GM19463 (cell line): Measurements from ENCODE around the gene ENO2.

Experiments
- ATAC-seq: cut with Tn5 transposase; IDR thresholded peaks from one replicate; pipeline ENCODE4 v1.9.1; 2021; ENCODE audit warnings: mild to moderate bottlenecking, moderate library complexity; ENCODE audit not compliant: unreplicated experiment

The ENO2 gene

DNA sequence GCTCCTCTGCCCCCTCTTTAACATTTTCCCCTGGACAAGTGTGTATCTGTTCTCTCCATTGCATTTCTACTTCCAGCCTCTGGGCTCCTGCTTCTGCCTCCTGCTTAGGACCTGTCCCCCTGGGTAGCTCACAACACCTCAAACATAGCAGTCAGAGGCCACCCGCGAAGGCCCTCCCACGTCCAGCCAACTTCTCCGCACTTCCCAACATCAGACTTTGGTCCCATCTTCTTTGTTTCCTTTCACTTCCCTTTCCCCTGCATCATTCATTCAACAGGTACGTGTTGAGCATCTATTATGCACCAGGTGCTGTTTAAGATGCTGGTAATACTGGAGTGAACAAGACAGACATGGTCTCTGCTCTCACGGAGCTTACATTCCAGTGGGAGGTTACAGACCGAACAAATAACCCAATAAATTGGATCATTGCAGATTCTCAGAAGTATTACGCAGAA is 32.6 kb downstream of the ENO2 start:
- no peak for ATAC-seq

DNA sequence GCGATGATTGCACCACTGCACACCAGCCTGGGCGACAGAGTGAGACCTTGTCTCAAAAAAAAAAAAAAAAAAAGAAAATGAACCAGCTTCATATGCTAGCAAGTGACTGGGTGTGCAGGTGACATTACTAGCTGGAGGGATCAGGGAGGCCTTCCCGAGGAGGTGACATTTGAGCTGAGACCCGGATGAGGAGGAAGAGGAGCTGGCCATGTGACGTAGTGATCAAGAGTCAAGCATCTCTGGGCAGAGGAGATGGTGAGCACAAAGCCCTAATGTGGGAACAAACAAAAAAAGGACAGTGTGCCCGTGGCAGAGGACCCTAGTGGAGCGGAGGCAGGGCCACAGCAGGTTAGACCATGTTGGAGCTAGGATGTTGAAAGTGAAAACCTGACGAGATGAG is 33.2 kb downstream of the ENO2 start:
- no peak for ATAC-seq

- no peak for ATAC-seq
Observed at GRCh38 chr12:6948873-6949594, 34.7 kb downstream of the ENO2 start.

GRCh38 chr12:6950401-6950801 is 36.0 kb downstream of the ENO2 start:
- ATAC-seq = no peak

GRCh38 chr12:6950811-6951540 is 36.6 kb downstream of the ENO2 start, which contains the start of gene PTPN6:
TSS of gene PTPN6 (plus strand) at chr12:6951356. CDS start at chr12:6951513, 157 bp downstream.
- peak; percentile 31 for ATAC-seq

GRCh38 chr12:6951551-6952120 is 37.3 kb downstream of the ENO2 start:
- ATAC-seq = no peak

- no peak for ATAC-seq
Observed at GRCh38 chr12:6952121-6952862, 37.9 kb downstream of the ENO2 start.

DNA sequence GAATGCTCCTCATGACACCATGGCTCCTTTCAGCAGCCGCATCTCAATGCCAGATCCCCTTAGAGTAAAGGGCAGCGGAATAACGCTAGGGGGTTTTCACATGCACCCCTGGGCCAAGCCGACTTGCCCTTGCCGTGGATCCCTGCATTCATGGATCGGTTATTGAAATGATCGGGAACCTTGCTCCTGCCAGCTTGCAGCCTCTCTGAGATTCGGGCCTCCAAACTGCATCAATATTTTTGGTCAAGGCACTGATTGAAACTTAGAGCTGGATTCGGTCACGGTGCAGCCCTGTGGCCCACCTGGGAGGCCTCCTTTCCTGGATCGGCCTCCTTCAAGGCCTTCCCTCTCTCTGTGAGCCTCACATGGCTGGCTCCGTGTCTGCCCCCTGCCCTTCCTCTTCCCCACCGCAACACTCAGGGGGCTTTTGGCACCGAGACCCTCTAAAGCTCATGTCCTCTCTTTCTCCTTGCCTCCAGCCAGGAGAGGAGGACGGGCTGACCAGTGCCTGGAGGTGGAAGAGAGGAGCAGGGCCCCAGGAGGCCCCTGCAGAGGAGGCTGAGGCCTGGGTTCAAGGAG is 38.6 kb downstream of the ENO2 start:
- no peak for ATAC-seq

DNA sequence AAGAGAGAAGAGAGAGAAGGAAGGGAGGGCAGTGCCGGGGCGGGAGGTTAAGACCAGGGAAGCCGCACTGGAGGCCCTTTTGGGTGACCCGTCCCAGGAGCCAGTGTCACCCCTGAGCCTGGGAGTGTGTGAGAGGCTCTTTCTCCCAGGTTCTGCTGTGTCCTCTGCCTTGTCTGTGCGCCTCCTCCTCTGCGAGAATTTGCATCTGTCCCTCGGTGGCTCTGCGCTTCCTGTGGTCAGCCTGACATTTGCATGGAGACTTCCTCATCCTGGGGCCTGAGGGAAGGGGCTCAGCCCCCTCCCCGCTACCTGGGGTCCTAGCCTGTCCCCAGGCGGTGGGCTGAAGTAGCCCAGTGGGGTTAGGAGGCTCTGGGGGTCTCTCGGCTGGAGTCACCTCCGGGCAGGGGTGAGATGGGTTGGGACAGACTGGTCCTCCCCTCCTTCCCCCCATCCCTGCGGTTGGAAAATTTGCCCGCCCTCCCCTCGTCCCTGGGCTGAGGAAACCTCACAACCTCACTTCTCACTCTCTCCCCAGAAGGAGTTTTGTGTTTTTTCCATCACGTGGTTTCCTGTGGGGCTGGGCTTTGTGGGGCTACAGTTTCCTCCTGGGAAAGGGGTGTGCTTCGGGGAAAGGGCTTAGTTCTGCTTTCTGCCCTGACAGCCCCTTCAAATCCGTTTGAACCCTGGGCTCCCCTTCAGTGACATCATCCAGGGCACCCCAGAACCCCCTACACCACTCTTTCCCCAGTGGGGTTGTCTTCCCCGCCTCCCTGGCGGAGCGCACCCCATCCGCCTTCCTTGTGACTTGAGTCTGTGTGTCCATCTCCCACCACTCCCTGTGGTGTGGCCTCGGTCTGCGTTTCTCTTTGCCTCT is 39.3 kb downstream of the ENO2 start:
- ATAC-seq = peak; percentile 40

- no peak for ATAC-seq
Observed at GRCh38 chr12:6954316-6955107, 40.1 kb downstream of the ENO2 start.

DNA sequence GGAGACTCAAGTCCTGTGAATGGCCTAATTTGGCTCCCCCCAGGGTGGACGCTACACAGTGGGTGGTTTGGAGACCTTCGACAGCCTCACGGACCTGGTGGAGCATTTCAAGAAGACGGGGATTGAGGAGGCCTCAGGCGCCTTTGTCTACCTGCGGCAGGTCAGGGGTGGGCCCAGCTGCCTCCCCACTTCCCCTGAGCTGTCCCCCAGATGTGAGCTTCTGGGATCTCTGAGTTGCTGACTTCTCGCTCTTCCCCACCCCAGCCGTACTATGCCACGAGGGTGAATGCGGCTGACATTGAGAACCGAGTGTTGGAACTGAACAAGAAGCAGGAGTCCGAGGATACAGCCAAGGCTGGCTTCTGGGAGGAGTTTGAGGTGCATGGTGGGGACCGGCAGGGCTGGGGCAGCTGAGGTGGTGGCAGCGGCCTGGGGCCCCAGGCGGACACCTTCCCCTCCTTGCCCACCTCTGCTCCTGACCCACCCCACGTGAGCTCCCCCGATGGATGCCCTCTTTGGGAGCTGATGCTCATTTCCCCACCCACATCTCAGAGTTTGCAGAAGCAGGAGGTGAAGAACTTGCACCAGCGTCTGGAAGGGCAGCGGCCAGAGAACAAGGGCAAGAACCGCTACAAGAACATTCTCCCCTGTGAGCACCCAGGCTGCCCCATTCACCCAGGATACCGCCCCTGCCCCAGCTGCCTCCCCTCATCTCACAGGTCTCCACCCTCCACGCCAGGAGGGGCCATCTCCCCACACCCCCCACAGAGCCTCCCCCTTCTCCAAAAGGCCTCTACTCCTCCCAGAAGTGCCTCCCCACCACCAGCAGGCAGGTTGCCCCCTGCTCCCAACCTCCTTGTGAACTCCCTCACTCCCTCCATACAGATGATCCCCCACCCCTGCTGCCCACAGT is 41.0 kb downstream of the ENO2 start:
- ATAC-seq = no peak

- ATAC-seq = no peak
Observed at GRCh38 chr12:6956021-6956727, 41.8 kb downstream of the ENO2 start.

DNA sequence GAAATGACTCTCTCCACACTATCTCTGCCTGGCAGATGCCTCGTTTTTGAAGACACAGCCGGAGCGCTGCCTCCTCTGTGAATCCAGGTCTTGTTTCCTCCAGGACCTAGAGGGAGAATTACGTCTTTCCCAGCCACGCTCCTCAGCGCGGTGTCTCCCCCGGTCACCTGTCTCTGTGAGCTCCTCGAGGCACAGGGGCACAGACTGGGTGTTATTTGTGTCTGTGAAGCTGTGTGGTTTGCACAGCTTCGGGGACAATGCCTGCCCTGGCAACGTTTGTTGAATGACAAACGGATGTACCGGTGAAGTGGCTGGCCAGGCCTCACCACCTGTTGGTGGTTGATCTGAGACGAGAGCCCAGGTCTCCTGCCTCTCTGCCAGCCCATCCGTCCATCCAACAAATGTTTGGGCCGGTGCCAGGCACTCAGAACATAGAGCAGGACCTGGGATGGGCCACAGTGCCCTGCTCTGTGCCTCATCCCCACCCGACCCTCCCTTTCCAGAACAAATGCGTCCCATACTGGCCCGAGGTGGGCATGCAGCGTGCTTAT is 42.8 kb downstream of the ENO2 start:
- ATAC-seq = no peak

DNA sequence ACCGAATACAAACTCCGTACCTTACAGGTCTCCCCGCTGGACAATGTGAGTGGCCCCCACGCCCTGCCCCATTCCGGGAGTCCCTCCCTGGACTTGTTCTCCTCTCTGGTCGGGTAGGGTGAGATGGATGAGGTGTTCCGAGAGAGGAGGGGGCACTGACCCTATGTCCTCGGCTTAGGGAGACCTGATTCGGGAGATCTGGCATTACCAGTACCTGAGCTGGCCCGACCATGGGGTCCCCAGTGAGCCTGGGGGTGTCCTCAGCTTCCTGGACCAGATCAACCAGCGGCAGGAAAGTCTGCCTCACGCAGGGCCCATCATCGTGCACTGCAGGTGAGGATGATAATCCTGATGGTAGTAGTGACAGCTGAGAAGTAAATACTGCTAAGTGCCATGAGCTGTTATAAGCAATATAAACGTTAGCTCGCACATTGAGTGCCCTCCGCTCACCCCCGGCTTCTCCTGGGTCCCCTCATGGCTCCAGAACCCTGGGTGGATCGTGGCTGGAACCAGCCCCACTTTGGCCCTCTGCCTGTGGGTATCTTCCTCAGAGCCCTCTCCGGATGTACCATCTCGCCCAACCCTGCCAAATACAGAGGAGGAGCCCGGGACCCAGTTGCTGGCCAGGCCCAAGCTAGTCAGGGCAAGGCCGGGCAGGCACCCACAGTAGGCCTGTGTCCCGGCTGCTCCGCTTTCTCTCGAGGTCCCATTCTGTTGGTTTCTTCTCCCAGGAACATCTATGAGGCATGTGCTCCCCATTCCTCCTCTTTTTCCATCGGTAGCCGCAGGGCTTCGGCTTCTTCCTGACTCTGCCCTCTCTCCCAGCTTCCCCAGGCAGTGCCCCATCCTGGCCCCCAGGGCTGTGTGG is 43.6 kb downstream of the ENO2 start:
- no peak for ATAC-seq

- ATAC-seq = no peak
Observed at GRCh38 chr12:6958609-6959057, 44.3 kb downstream of the ENO2 start.
